ENCODE results near the gene OR7D4.
A peak's percentile ranks its signal among the peaks of the same experiment; 100 is the strongest.
"Not testable (repeated sequence)": the region's sequence is repeated elsewhere in the genome, so short reads cannot be mapped to it uniquely, and the experiment has no call there.

OR7D4 gene

GRCh38 chr19:9219489-9219888, at the start of gene OR7D4:
Gene OR7D4, minus strand, starts transcription at chr19:9219589. Its CDS starts 4,752 bp downstream, at chr19:9214837.
- no peak for DNase-seq

- DNase-seq = no peak
Observed at GRCh38 chr19:9251236-9251635, 31.8 kb upstream of the OR7D4 start.

- no peak for DNase-seq
Observed at GRCh38 chr19:9250630-9251029, 31.2 kb upstream of the OR7D4 start, which contains the start of gene OR7E24. Gene OR7E24, plus strand, starts transcription at chr19:9250930. Its CDS starts 114 bp downstream, at chr19:9251044.

GRCh38 chr19:9205501-9206113, 13.8 kb downstream of the OR7D4 start:
- DNase-seq = peak; percentile 26

- not testable (repeated sequence) for DNase-seq
Observed at GRCh38 chr19:9198044-9198443, 21.3 kb downstream of the OR7D4 start.

- no peak for DNase-seq
Observed at GRCh38 chr19:9189535-9189934, 29.9 kb downstream of the OR7D4 start.

GRCh38 chr19:9187191-9187590, 32.2 kb downstream of the OR7D4 start:
- no peak for DNase-seq

- no peak for DNase-seq
Observed at GRCh38 chr19:9183000-9183399, 36.4 kb downstream of the OR7D4 start.

- DNase-seq = no peak
Observed at GRCh38 chr19:9178901-9179300, 40.5 kb downstream of the OR7D4 start, which contains the start of gene OR7D2. Gene OR7D2, plus strand, starts transcription at chr19:9178979. Its CDS starts 6,803 bp downstream, at chr19:9185782.

- no peak for DNase-seq
Observed at GRCh38 chr19:9175326-9175725, 44.1 kb downstream of the OR7D4 start.

- DNase-seq = no peak
Observed at GRCh38 chr19:9171393-9171991, 47.9 kb downstream of the OR7D4 start.

- no peak for DNase-seq
Observed at GRCh38 chr19:9166846-9167245, 52.5 kb downstream of the OR7D4 start.

GRCh38 chr19:9165261-9165660, 54.1 kb downstream of the OR7D4 start:
- DNase-seq = no peak

GRCh38 chr19:9161427-9161826, 58.0 kb downstream of the OR7D4 start:
- no peak for DNase-seq

Measured in NCI-H2171 treated with DMSO at 0.1 percent for 48 hours (cell line).